GM20431 (cell line): ENCODE results near the gene SOS1.

Experiments used
- in situ Hi-C: fragments of 300-500 bp; cut with MseI, MboI; formaldehyde crosslinking; loops from one replicate; pipeline ENCODE4 v1.15.0; 2020; ENCODE audit warnings: low sequenced_read_pairs; ENCODE audit not compliant: unreplicated experiment

Gene SOS1

GRCh38 chr2:38981003-38981669, 139.7 kb downstream of the SOS1 start:
- in situ Hi-C loops, result no loop called here

- in situ Hi-C loops, result no loop called here
Observed at GRCh38 chr2:38978908-38979307, 141.9 kb downstream of the SOS1 start.

GRCh38 chr2:38978296-38978903, 142.5 kb downstream of the SOS1 start:
- in situ Hi-C loops, result no loop called here

GRCh38 chr2:38977047-38977446, 143.8 kb downstream of the SOS1 start:
- in situ Hi-C loops, result no loop called here

- in situ Hi-C loops, result no loop called here
Observed at GRCh38 chr2:38975042-38975441, 145.8 kb downstream of the SOS1 start.

GRCh38 chr2:38973266-38973665, 147.6 kb downstream of the SOS1 start:
- in situ Hi-C loops, result no loop called here

- in situ Hi-C loops, result no loop called here
Observed at GRCh38 chr2:38971377-38971776, 149.5 kb downstream of the SOS1 start.

GRCh38 chr2:38968021-38968420, 152.8 kb downstream of the SOS1 start:
- in situ Hi-C loops, result no loop called here

- in situ Hi-C loops, result no loop called here
Observed at GRCh38 chr2:38966678-38967077, 154.2 kb downstream of the SOS1 start.

- in situ Hi-C loops, result no loop called here
Observed at GRCh38 chr2:38966006-38966405, 154.8 kb downstream of the SOS1 start.

- in situ Hi-C loops, result no loop called here
Observed at GRCh38 chr2:38960609-38961320, 160.1 kb downstream of the SOS1 start.

GRCh38 chr2:38959938-38960608, 160.8 kb downstream of the SOS1 start:
- in situ Hi-C loops, result no loop called here

GRCh38 chr2:38959466-38959865, 161.4 kb downstream of the SOS1 start:
- in situ Hi-C loops, result no loop called here

GRCh38 chr2:38957972-38958371, 162.9 kb downstream of the SOS1 start:
- in situ Hi-C loops, result no loop called here

GRCh38 chr2:38951766-38952165, 169.1 kb downstream of the SOS1 start:
- in situ Hi-C loops, result no loop called here

- in situ Hi-C loops, result loop anchor here (10.0 kb wide), 1 partner anchor 286 kb away; no protein-coding TSS in a partner anchor
Observed at GRCh38 chr2:38948995-38949394, 171.9 kb downstream of the SOS1 start.

GRCh38 chr2:38948387-38948882, 172.4 kb downstream of the SOS1 start:
- in situ Hi-C loops, result loop anchor here (10.0 kb wide), 1 partner anchor 286 kb away; no protein-coding TSS in a partner anchor

GRCh38 chr2:38947241-38948239, 173.3 kb downstream of the SOS1 start:
- in situ Hi-C loops, result loop anchor here (10.0 kb wide), 1 partner anchor 287 kb away; no protein-coding TSS in a partner anchor

- in situ Hi-C loops, result loop anchor here (10.0 kb wide), 1 partner anchor 289 kb away; no protein-coding TSS in a partner anchor
Observed at GRCh38 chr2:38945911-38946310, 174.9 kb downstream of the SOS1 start.
